GM18867 (cell line): ENCODE measurements around the gene MINDY4B.

Source experiments
- ATAC-seq: cut with Tn5 transposase; IDR thresholded peaks from one replicate; pipeline ENCODE4 v1.9.1; 2021; ENCODE audit warnings: mild to moderate bottlenecking, moderate library complexity; ENCODE audit not compliant: unreplicated experiment

Gene MINDY4B

GRCh38 chr3:150905339-150905738 is at the start of gene MINDY4B:
Gene MINDY4B (minus strand): TSS chr3:150905439. CDS start chr3:150905439, 0 bp downstream.
- no peak for ATAC-seq

- no peak for ATAC-seq
These were observed 46.7 kb upstream of the MINDY4B start for GRCh38 chr3:150951923-150952322.

GRCh38 chr3:150945226-150946032 is 40.2 kb upstream of the MINDY4B start:
- no peak for ATAC-seq

GRCh38 chr3:150942221-150942620 is 37.0 kb upstream of the MINDY4B start:
- ATAC-seq = no peak

- peak; percentile 80 for ATAC-seq
These were observed 31.5 kb upstream of the MINDY4B start for GRCh38 chr3:150936693-150937092.

GRCh38 chr3:150933473-150933995 is 28.3 kb upstream of the MINDY4B start:
- no peak for ATAC-seq

GRCh38 chr3:150931745-150932144 is 26.5 kb upstream of the MINDY4B start:
- no peak for ATAC-seq

- ATAC-seq = no peak
These were observed 25.6 kb upstream of the MINDY4B start for GRCh38 chr3:150930839-150931238.

GRCh38 chr3:150928234-150928633 is 23.0 kb upstream of the MINDY4B start:
- ATAC-seq = no peak

GRCh38 chr3:150926328-150926727 is 21.1 kb upstream of the MINDY4B start:
- no peak for ATAC-seq

GRCh38 chr3:150925751-150926201 is 20.5 kb upstream of the MINDY4B start:
- ATAC-seq = peak; percentile 96

GRCh38 chr3:150922611-150923010 is 17.4 kb upstream of the MINDY4B start:
- ATAC-seq = no peak

- no peak for ATAC-seq
These were observed 16.0 kb upstream of the MINDY4B start for GRCh38 chr3:150921209-150921608.

- ATAC-seq = no peak
These were observed 15.0 kb upstream of the MINDY4B start for GRCh38 chr3:150920236-150920635.

GRCh38 chr3:150917951-150918350 is 12.7 kb upstream of the MINDY4B start:
- no peak for ATAC-seq

- peak; percentile 20 for ATAC-seq
These were observed 8.1 kb upstream of the MINDY4B start for GRCh38 chr3:150913133-150913922.

GRCh38 chr3:150912501-150912900 is 7.3 kb upstream of the MINDY4B start:
- ATAC-seq = peak; percentile 85

GRCh38 chr3:150911771-150912170 is 6.5 kb upstream of the MINDY4B start:
- ATAC-seq = no peak

- ATAC-seq = no peak
These were observed 1.2 kb upstream of the MINDY4B start for GRCh38 chr3:150906461-150906860.

- ATAC-seq = no peak
These were observed 507 bp upstream of the MINDY4B start for GRCh38 chr3:150905746-150906145.

GRCh38 chr3:150902988-150903387 is 2.3 kb downstream of the MINDY4B start:
- no peak for ATAC-seq

GRCh38 chr3:150901793-150902192 is 3.4 kb downstream of the MINDY4B start:
- no peak for ATAC-seq
